ENCODE results near the gene BLVRB. TPM values are rescaled to one million over a fixed set of nuclear protein-coding genes. Genes with fewer than 3 reads are reported as not detected.

BLVRB gene
- total and polyA plus RNA-seq, 2 experiments from 2014 or later, result 43.7 to 53.7 TPM

GRCh38 chr19:40450664-40451063, 14.9 kb downstream of the BLVRB start (continued):
- TF ChIP-seq ZNF462 (CRISPR knock-in tag; IDR thresholded peaks at IDR 0.05) (no peak), NANOG (IDR thresholded peaks at IDR 0.05; ENCODE audit: borderline replicate concordance) (no peak), ZNF331 (CRISPR knock-in tag; IDR thresholded peaks at IDR 0.05; ENCODE audit: low read depth) (no peak), ZNF114 (CRISPR knock-in tag; IDR thresholded peaks at IDR 0.05) (no peak), JUNB (IDR thresholded peaks at IDR 0.05; ENCODE audit: unreplicated experiment) (no peak)

GRCh38 chr19:40449506-40449905, 16.0 kb downstream of the BLVRB start:
- Histone ChIP-seq H3K4me1 (ENCODE audit: insufficient read depth) (peaks cover 11% of the 10 kb centered on the region; the same call in 1 of the 2 replicates), H4K20me1 (replicated peaks; ENCODE audit: insufficient read depth) (no peaks in the 10 kb centered on the region), H3K36me3 (ENCODE audit: insufficient read depth) (no peaks in the 10 kb centered on the region), H3K27me3 (ENCODE audit: insufficient read depth) (no peaks in the 10 kb centered on the region), H3F3A (replicated peaks; ENCODE audit: low read depth) (peaks cover 7% of the 10 kb centered on the region; the same call in 1 of the 2 replicates), H2AFZ (no peak overlapping the region), H3K9me2 (ENCODE audit: insufficient read depth) (no peaks in the 10 kb centered on the region), H3K79me2 (replicated peaks; ENCODE audit: insufficient read depth) (no peaks in the 10 kb centered on the region), H3K27ac (ENCODE audit: low read depth) (no peak overlapping the region), H3K4me3 (no peak overlapping the region), H3K4me2 (no peak overlapping the region)
- Mint-ChIP-seq H3K4me3 (no peak overlapping the region), H3K27me3 (ENCODE audit: insufficient read depth, low read depth, poor library complexity) (peaks cover 2% of the 10 kb centered on the region), H3K36me3 (ENCODE audit: low read depth) (no peaks in the 10 kb centered on the region; the same call in 2 of the 3 replicates), H3K27ac (no peak overlapping the region), H3K9me3 (no peaks in the 10 kb centered on the region), H3K4me1 (peaks cover 26% of the 10 kb centered on the region)
- no peak for DNase-seq (ENCODE audit: low spot score)
- TF ChIP-seq EZH2 (IDR thresholded peaks at IDR 0.05; ENCODE audit: low read depth, unreplicated experiment) (no peak), NANOG (IDR thresholded peaks at IDR 0.05; ENCODE audit: borderline replicate concordance) (no peak), ZNF114 (CRISPR knock-in tag; IDR thresholded peaks at IDR 0.05) (no peak), ZNF462 (CRISPR knock-in tag; IDR thresholded peaks at IDR 0.05) (no peak), EZH2phosphoT487 (IDR thresholded peaks at IDR 0.05; ENCODE audit: unreplicated experiment) (no peak), ETS1 (IDR thresholded peaks at IDR 0.05) (no peak)
- ATAC-seq, result no peak
